Epithelial cell of esophagus (primary cell): ENCODE measurements around the gene HLA-F.

Experiments used
- DNase-seq: peaks from one replicate; pipeline ENCODE4 v3.0.0; 2010; ENCODE audit warnings: low read depth
- H3K4me3 ChIP-seq: 2 replicates; pipeline ENCODE4 v1.5.1; 2011; ENCODE audit warnings: mild to moderate bottlenecking, low read length, control low read depth
- TF ChIP-seq, protein P1 (sequence below): IDR thresholded peaks from 2 replicates; pipeline ENCODE4 v1.5.1; 2011; ENCODE audit warnings: low read depth, mild to moderate bottlenecking, low read length, control low read depth, inconsistent platforms; ENCODE audit not compliant: insufficient read depth; ENCODE audit errors: missing control alignments

Gene HLA-F

DNA sequence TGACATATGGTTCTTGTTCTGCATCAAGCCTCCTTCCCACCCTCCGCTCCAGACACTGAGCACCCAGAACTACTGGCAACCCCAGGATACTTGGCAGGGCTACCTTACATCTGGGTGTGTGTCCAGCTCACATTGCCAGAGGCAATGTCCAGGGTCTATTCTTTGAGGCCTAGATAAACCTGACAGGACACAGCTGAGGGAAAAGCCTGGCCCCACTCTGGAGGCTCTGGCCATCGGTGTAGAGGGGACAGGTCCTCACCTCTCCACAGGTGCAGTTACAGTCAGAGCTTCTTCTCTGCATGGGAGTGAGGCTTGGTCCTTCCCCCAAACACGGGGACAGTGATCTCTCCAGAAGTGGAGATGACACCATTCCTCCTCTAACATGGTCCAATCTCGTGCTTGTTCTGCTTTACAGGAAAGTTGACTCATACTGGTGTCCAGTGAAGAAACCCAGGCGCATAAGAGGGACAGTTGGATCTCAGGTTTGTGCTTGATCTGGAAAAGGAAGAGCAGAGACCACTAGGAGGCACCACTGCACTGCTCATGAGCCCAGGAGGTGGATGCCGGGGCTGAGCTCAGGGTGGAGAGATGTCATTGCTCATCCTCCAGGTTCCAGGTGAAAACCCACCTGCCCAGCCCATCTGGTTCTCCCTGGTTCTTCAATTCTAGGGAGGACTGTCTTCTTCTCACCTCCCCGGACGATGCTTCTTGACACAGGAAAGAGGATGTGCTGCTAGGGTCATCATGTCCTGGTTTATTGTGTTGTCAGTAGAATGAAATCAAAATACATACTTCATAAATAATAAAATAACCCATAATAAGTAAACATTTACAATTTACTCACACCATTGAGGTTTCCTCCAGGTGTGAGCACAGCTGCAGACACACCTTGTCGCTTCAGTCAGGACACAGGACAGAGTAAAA is 14.7 kb downstream of the HLA-F start:
- DNase-seq = peak; percentile 86
- no peak overlapping the region for H3K4me3 ChIP-seq
- TF ChIP-seq, protein P1, sequence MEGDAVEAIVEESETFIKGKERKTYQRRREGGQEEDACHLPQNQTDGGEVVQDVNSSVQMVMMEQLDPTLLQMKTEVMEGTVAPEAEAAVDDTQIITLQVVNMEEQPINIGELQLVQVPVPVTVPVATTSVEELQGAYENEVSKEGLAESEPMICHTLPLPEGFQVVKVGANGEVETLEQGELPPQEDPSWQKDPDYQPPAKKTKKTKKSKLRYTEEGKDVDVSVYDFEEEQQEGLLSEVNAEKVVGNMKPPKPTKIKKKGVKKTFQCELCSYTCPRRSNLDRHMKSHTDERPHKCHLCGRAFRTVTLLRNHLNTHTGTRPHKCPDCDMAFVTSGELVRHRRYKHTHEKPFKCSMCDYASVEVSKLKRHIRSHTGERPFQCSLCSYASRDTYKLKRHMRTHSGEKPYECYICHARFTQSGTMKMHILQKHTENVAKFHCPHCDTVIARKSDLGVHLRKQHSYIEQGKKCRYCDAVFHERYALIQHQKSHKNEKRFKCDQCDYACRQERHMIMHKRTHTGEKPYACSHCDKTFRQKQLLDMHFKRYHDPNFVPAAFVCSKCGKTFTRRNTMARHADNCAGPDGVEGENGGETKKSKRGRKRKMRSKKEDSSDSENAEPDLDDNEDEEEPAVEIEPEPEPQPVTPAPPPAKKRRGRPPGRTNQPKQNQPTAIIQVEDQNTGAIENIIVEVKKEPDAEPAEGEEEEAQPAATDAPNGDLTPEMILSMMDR = peak; percentile 94

DNA sequence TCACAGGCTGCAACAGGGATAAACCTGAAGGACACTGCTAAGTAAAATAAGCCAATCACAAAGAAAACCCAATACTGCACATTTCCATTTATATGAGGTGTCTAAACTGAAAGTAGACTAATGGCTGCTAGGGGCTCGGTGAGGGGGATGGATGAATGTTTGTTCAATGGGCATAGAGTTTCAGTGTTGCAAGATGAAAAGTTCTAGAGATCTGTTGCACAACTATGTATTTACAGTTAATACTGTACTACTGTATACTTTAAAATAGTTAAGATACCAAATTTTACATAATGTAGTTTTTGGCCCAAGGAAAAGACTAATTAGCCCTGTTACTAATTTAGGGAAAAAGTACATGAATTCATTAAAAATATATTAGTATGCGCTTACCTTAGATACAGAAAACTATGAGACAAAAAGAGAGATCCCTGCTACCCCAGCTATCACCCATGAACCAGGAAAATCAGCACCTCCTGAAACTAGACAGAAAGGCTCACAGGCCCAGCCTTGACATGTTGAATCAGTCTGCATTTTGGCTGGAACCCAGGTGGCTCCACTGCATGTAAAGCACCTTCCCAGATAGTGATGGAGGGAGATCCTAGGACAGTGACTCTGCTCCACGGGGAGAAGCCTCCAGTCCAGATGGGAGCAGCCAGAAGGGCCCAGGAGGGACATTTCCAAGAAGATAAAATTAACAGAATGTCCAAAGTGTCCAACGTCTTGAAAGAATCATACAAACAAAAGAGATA is 16.1 kb downstream of the HLA-F start:
- no peak overlapping the region for H3K4me3 ChIP-seq
- peak; percentile 34 for DNase-seq
- TF ChIP-seq, protein P1 = no peak

DNA sequence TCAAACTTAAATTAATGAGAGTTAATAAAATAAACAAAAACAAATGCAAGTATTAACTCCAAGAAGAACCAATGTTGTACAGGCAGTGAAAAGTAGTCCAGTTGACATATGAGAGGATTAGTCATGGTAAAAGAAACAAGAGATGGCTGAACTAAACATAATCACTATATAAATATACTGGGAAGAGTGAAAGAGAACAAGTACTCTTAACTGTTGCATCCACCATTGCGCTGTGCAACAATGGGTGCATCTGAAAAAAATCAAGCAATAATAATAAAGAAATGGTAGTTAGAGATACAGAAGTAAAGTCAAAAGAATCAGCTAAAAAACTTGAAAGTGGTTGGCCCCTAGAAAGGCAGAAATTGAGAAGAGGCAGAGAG is 16.6 kb downstream of the HLA-F start:
- no peak overlapping the region for H3K4me3 ChIP-seq
- no peak for DNase-seq
- TF ChIP-seq, protein P1 = no peak

DNA sequence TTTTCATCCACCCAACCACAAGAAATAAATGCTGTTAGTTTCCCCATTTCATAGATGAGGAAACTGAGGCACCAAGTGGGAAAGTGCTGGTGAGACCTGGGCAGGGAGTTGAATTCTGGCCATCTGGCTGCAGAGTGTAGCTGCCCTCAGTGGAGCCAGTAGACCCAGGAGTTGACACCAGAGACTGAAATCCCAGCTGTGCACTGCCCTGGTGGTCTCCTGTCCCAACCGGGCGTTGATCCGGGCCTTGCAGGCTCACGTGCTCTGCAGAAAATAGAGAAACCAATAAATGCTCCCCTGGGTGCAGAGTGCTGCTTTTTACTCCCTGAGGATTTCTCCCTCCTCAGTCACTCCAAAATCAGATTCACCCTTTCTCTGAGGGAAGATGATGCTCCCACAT is 18.4 kb downstream of the HLA-F start:
- DNase-seq = no peak
- TF ChIP-seq, protein P1 = no peak

DNA sequence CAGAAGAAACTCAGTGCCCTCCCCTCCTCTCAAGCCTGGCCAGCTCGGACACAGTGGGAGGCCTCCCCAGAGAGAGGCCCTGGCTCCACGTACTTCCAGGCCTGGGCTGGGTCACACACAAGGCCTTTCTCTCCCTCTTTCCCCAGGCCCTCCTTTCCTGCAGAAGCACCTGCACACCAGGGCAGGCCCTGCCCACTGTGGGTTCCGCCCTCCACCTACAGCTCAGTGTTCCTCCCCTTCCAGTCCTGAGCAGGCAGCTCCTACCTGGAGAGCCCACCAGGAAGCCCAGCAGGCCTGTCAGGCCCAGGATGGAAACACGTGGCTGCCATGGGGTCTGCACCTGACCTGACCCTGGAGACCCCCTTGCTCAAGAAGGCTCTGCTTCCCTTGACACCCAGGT is 18.9 kb downstream of the HLA-F start:
- no peak overlapping the region for H3K4me3 ChIP-seq
- no peak for DNase-seq
- TF ChIP-seq, protein P1 = no peak

More for the DNA sequence above, 18.4 kb downstream of the HLA-F start:
- no peak overlapping the region for H3K4me3 ChIP-seq

DNA sequence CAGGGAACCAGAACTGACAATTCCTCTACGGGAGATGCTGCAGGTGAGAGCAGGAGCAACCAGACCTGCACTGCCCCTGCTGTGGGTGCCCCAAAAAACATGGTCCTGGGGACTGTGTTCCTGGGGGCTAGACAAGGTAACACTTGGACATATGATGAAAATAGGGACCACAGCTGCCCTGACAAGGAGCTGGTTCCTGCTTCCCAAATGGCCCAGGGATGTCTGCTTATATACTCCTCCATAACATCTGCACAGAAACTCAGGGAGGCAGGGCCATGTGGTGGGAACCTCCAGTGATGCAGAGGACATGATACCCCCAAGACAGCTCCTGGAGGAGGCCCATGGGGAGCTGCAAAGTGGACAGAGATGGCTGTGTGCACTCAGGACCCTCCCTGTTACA is 19.8 kb downstream of the HLA-F start:
- no peak for DNase-seq
- TF ChIP-seq, protein P1 = no peak
- H3K4me3 ChIP-seq = no peak overlapping the region
